A673 (cell line): ENCODE data around the gene PNRC1.

ENCODE experiments used
- CTCF ChIP-seq: fragments of 300-800, 200-600 bp; sonication (generic); conservative IDR thresholded peaks from 2 replicates; pipeline ENCODE4 v1.5.1; 2017; ENCODE audit warnings: low read depth, mild to moderate bottlenecking, antibody characterized with exemption, low read length, moderate library complexity, mixed read lengths
- EZH2 ChIP-seq: fragments of 200-600 bp; sonication (generic); IDR thresholded peaks from 2 replicates; pipeline ENCODE4 v1.6.1; 2017; ENCODE audit warnings: borderline replicate concordance, low read depth, mild to moderate bottlenecking, mixed read lengths, antibody characterized with exemption, low read length; ENCODE audit not compliant: poor library complexity, severe bottlenecking

DNA sequence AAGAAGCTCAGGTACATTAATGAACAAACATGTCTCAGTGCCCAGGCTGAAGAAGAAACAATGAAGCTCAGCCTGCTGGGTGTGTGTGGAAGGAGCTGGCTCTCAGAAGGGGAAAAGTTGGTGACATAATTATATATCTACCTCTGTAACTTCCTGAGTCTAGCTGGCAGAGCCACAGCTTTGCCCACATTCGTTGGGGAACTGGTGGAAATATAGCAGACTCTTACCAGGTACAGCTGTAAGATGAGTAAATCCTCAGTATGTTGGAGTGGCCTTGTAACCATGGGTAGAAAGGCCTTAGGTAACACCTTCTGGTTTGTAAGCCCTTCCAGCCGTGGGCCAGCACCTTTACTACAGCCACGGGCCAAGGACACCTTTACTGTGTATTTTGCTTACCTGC lies 29.9 kb upstream of the PNRC1 start:
- TF ChIP-seq CTCF (no peak), EZH2 (no peak)
